DMS153 treated with DMSO at 0.1 percent for 48 hours (cell line): ENCODE results near the gene TMBIM6.
"Not testable (repeated sequence)": the region's sequence is repeated elsewhere in the genome, so short reads cannot be mapped to it uniquely, and the experiment has no call there.

ENCODE experiments used
- DNase-seq: peaks from one replicate; lab custom pipeline; 2025; ENCODE audit not compliant: unreplicated experiment; lab: John Stamatoyannopoulos, UW

Gene TMBIM6

DNA sequence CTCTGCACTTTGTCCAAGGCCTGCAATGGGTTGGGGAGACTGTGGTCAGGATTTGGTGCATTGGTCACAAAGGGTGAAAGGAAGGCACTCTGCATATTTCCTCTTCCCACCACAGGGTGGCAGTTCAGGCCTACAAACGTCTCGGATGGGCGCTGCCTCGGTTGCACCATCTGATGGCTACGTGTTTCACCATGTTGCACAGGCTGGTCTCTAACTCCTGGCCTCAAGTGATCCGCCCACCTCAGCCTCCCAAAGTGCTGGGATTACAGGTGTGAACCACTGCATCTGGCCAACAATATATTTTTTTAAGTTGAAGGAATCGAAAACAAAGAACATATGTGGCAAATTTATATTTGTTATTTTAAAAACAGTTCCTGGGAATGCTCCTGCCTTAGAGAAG lies 35.1 kb downstream of the TMBIM6 start:
- peak; percentile 29 for DNase-seq

DNA sequence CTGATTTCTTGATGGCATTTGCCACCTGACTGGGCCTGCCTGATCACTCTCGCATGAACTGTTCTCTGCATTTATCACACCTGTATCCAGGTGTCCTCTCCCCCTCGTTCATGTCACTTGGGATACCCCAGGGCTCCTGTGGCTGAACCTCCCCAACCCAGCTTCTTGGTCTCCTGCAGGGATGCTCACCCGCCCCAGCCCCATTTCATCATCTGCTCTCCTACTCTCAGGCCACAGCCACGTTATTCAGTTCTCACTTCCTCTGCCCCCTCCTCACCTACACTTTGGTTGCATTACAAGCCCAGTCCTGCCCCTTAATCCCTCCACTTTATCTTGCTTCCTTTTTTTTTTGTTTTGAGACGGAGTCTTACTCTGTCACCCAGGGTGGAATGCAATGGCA lies 35.5 kb downstream of the TMBIM6 start:
- no peak for DNase-seq

DNA sequence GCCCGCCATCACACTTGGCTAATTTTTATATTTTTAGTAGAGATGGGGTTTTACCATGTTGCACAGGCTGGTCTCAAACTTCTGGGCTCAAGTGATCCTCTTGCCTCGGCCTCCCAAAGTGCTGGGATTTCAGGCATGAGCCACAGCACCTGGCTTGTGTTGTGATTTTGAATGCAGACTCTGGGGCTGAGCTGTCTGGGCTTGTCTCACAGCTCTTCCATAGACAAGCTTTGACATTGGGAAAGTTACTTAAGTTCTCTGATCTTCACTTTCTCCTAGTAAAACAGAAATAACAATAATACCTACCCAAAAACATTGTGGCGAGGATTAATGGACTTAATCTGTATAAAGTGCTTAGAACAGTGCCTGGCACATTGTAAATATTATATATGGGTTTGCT lies 36.0 kb downstream of the TMBIM6 start:
- DNase-seq: no peak

DNA sequence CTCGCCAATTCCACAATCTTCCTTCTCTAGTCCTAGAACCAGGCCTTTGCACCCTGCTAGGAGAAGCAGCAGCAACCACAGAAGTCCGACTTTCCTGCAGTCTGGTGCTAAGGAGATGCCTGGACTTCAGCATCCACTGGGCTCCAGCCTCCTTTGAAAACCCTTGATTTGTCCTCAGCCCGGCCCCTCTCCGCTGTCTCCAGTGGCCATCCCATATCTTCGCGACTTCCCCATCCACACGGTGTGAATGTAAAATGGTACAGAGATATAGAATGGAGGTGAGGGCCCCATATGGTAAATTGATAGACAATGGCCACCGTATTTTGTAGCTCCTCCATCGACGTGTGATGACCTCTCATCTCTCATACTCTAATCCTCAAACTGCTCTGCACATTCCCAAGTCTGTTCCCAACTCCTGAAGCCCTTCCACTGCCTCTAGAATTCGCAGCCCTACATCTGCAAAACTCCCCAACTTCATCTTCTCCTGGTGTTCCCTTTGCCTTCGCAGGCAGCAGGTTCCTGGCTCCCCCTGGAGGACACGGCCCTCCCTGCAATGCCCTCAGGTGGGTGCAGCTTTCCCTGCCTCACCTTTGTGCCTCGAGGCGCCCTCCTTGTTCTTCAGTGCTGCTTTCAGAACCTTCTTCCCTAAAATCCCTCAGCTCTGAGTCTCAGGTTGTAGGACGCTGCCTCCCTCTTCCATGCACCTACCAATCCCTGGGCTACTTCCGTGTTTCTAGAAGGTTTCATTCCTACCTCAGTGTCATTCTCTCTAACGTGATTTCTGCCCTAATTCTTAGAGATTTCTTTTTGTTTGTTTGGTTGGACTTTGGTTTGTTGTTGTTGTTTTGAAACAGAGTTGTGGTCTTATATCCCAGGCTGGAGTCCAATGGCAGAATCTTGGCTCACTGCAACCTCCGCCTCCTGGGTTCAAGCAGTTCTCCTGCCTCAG lies 36.7 kb downstream of the TMBIM6 start:
- DNase-seq: no peak

DNA sequence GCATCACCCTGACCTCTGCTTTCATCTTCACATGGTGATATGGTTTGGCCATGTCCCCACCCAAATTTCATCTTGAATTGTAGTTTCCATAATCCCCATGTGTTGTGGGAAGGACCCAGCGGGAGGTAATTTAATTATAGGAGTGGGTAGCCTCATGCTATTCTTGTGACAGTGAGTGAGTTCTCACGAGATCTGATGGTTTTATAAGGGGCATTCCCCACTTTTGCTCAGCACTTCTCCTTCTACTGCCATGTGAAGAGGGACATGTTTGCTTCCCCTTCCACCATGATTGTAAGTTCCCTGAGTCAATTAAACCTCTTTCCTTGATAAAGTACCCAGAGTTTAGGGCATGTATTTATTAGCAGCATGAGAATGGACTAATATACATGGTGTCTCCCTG lies 38.2 kb downstream of the TMBIM6 start:
- DNase-seq: no peak

DNA sequence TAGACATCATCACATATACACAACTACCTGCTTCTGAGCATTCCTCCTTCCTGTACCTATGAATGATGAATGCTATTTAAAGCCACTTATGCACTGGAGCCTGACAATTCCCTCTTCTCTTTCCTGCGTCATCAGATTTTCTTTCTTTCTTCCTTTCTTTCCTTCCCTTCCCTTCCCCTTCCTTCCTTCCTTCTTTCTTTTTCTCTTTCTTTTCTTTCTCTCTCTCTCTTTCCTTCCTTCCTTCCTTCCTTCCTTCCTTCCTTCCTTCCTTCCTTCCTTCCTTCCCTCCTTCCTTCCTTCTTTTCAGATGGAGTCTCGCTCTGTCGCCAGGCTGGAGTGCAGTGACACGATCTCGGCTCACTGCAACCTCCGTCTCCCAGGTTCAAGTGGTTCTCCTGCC lies 39.6 kb downstream of the TMBIM6 start:
- DNase-seq: not testable (repeated sequence)

DNA sequence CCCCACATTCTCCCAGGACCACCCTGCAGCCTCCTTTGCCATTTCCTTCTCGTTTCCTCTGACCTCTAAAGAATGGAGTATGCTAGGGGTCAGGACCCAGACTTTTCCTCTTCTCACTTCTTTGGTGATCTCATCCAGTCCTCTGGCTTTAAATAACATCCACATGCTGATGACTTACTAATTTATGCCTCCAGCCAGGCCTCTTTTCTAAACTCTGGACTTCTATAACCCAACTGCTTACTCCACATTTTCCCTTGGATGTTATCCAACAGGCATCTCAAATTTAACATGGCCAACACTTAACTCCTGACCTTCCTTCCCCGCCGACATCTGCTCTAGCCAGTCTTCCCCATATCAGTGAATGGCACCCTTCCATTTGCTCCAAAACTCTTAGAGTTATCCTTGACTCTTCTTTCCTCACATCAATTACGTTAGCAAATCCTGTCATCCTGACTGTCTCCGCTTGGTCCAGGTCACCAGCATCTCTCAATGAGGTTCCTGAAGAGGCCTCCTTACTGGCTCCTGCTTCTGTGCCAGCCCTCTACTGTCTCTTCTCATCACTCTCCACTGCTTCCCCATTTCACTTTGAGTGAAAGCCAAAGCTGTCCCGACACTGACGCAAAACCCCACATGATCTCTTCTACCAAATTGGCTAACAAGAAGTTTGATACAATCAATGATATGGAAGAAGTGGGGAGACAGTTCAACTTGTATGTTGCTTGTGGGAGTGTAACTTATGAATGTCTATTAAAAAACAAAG lies 42.7 kb downstream of the TMBIM6 start:
- DNase-seq: no peak

DNA sequence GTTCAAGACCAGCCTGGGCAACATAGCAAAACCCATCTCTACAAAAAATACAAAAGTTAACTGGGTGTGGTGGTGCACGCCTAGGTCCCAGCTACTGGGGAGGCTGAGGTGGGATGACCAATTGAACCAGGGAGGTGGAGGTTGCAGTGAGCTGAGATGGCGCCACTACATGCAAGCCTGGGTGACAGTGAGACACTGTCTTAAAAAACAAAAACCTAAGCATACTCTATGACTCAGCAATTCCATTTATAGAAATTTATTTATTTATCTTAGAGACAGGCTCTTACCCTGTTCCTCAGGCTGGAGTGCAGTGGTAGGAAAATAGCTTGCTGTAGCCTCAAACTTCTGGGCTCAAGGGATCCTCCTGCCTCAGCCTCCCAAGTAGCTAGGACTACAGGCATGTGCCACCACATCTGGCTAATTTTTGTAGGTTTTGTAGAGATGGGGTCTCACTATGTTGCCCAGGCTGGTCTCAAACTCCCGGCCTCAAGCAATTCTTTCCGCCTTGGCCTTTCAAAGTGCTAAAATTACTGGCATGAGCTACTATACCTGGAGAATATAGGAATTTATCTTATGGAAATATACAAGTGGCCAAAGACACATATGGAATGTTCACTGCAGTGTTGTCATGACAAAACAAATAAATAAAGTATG lies 43.5 kb downstream of the TMBIM6 start:
- no peak for DNase-seq

DNA sequence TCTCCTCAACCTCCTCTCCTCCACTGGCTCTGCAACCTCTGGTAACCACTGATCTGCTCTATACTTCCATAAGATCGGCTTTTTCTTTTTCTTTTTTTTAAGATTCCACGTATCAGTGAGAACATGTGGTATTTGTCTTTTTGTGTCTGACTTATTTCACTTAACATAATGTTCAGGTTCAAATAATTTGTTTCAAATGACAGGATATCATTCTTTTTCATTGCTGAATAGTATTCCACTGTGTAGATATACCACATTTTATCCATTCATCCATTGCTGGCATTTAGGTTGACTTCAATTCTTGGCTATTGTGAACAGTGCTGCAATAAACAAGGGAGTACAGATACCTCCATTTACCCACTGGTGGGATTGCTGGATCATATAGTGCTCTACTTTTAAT lies 46.3 kb downstream of the TMBIM6 start:
- no peak for DNase-seq

DNA sequence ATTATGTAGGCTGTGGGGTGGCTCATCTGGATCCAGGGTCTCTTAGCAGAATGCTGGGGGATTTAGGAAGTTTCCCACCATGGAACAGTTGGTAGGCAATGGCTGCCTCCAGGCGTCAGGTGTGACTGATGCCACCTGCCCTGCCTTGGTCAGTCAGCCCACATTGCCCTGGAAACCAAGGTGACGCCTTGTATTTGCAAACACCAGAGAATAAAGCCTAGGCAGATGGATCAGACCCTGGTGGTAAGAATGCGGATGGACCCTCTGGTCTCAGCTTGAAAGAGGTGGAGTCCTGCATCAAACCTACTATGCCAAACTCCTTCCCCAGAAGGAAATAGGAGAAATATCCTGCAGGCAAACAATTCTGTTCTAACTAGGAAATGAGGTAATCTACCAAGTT lies 48.6 kb downstream of the TMBIM6 start:
- DNase-seq: no peak

DNA sequence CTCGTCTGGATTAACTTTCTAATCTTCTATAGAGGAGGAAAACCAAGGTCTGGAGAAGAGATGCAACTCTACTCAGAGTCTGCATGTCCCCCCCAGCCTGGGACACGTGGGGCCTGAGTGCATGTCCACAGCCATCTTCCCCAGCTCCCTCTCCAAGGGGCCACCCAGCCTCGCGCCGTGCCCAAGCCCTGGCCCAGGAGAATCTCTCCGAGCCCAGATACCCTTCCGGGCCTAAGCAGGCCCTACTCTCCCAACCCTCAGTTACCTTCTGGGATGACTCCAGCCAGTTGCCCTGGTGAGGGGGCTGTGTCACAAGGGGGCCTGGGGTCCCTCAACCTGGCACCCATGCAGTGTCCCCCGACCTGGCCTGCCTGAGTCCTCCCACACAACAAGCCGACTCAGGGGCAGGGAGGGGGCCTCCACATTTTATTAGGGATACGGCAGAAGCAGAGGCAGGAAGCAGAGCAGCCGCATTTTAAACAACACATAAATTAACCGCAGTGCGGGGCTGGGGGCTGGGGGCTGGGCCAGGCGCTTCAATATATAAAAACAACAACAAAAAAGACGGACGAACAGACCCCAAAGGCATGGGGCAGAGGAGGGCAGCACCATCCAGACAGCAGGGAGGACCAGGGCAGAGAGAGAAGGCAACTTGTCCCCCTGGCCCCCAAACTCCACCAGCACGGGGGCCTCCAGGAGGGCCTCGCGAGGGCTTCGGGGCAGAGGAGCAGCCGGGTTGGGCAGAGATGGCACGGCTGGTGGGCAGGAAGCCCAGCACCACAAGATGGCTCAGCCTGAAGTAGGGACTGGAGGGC lies 49.6 kb downstream of the TMBIM6 start:
- DNase-seq: no peak

DNA sequence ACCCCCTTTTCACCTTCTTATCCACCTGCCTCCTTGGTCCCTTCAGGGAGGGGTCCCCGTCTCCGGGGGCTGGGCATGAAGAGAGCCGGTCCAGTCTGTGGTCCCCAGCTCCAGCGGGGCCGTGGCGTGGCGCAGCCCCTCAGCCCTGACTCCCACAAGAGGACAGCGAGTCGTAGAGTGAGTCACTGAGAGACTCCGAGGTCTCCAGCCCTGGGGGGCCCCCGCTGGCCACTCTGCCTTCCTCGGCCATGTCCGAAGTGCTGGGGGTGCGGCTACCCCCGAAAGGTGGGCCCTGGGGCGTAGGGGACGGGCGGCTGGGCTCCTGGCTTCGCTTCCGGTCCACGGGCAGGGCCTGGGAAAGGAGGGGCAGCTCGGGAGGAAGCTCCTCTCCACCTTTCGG lies 50.3 kb downstream of the TMBIM6 start:
- DNase-seq: no peak

DNA sequence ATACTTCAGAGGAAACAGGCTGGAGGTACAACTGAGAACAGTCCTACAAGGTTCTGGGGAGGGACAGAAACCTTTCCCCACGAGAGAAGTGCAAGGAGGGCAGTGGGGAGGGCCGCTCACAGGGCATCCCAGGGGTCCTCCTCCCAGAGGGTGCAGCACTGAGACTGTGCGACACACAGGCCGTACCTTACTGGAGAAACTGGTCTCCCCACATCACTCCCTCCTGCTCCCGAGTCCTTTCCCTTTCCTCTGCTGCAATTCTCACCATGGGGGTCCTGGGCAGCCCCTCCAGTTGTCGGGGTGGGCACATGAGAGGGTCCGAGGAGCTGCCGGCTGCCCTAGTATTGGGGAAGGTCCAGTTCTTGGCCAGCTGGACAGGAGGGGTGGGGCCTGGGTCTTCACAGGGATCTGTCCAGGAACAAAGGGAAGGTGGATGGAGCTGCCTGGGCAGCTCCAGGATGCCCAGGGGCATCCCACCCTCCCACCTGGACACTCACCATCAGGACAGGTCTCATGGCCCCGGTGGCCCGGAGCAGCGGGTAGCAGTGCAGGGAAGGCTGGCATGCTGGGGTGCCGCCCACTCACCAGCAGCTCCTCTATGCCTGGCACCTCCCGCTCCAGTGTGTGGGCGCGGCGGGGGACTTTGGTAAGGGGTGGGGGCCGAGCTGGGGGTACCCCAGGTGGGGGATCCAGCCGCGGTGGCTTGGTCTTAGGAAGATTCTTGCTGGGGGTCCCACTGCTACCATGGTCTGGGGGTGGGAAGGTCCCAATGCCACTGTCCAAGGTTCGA lies 51.0 kb downstream of the TMBIM6 start:
- no peak for DNase-seq

DNA sequence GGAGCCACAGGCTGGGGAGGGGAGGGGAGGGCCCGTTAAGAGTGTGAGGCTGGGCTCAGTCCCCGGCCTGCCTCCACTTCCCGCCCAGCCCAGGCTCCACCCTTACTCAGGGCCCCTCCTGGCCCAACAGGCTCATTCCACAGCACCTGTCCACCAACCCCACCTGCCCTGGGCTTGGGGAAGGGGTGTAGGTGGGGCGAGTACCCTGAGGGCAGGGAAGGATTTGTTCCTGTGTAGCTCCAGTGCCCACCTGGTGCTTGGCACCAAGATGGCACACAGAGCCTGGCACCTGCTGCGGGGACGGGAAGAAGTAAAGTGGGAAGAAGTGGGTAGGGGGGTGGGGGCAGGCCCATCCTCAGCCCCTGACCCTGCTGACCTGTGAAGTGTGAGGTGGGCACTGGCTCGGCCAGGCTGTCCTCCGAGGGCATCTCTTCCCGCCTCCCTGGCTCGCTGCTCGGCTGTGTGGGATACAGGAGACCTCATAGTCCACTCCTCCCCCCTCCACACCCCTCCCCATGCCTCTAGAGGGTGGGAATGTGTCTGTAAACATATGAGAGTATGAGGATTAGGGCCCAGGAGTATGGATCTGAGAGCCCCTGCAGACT lies 51.7 kb downstream of the TMBIM6 start:
- no peak for DNase-seq

DNA sequence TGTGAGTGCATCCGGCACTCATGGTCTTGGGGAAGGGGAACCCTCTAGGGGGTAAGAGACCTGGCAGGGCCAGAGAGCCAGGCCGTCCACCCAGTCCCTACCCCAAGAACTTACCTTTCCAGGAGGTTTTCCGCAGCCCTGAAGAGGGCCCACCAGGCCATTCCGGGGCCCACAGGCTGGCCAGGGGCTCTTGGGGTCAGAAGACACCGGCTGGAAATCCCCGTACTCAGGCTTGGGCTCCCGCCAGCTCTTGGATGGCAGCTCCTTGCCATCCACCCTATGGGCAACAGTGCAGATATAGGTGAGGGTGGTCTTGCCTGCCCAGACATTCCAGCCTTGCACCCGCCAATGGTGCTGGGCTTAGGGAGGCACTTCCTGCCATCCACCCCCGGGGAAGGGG lies 52.3 kb downstream of the TMBIM6 start:
- no peak for DNase-seq

DNA sequence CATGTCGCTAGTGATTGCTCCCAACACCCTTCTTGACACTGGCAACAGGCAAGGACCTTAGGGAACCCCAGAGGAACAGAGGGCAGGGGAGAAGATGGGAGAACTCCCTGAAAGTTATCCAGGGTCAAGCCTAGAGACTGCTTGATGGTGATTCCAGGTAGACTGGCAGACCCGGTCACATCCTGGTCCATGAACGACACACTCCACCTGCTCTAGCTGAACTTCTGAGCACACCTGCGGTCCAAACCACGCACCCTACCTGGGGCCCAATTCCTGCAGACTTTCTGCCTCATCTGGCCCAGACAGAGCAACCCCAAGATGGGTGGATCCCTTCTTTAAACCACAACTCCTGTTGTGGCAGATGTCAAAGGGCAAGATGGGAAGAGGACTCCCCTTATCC lies 52.7 kb downstream of the TMBIM6 start:
- DNase-seq: no peak

DNA sequence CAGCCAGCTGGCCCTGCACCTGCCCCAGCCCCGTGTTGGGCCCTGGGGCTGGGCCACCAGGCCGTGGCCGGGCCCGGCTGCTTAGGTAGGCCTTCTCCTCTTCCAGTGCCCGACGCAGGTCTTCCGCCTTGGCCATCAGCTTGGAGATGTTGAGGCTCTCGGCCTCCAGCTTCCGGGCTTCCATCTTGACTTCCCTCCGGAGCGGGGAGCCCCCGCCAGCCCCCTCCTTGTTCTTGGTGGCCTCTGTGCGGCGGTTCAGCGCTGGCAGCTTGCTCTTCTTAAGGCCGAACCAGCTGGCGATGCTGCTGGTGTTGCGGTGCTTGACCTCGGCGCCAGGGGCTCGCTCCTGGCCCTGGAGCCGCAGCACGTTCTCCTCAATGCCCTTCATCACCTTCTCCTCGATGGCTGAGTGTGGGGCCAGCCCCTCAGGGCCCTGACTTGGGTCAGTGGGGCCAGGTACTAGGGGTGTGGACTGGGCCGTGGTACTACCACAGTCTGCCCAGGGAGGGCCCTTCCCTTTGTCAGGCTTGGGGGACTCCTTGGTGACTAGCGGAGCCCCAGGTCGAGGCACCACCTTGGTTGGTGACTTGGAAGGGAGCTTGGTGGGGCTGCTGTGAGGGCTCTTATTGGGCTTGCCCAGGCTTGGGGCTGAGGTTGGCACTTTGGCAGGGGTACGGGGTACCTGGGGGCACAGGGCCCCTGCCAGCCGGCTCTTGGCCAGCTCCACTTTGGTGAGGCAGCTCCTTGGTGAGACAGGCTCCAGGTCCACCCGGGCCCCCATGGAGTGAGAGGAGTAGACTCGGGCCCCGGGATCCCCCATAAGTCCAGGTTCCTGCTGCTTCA lies 53.7 kb downstream of the TMBIM6 start:
- DNase-seq: no peak

DNA sequence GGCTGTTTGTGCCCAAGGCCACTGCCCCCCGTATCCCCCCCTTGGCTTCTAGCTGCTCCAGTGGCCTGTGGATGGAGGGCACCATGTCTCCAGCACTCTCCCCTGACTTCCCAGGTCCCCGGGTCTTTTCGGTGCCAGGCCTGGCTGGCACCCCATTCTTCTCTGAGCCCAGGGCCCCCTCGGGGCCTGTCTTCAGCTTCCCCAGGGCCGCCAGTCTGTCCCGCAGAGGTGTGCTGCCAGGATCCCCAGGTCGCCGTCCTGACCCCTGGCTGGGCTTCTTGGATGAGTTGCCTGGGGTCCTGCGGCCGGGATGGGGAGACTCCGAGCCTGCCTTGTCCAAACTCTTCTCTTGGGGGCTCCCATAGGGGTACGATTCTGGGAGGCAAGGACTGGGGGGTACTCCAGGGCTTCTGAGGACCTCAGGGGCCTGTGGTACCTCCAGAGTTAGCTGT lies 54.3 kb downstream of the TMBIM6 start:
- no peak for DNase-seq

DNA sequence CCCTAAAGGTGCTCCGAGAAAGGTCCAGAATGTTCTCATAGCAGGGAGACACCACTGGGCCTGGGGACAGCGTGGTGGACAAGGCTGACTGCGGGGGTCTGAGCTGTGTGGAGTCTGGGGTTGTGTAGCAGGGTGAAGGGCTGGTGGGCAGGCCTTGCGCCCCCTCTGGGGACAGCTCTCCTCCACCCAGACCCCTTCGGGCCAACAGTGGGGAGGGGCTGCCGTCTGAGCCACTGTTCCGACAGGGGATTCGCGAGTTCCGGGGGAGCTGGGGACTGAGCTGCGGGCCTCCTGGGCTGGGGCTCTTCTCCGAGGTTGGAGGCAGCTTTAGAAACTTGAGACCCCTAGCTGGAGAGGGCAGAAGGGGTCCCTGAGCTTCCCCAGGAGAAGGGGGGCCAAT lies 54.8 kb downstream of the TMBIM6 start:
- DNase-seq: no peak
